WTC11 (cell line): Measurements from ENCODE around the gene DCLK1. TPM values are rescaled to one million over a fixed set of nuclear protein-coding genes. Genes with fewer than 3 reads are reported as not detected.

Experiments
- ATAC-seq: fragments of 200-7000 bp; cut with Tn5 transposase; 2 replicates; pipeline ENCODE4 v1.10.0; 2021; ENCODE audit warnings: mild to moderate bottlenecking, moderate library complexity
- CTCF ChIA-PET: fragments of 300-600 bp; sonication (Branson Sonifier 250); formaldehyde crosslinking; loops from one replicate; lab custom pipeline; 2021; ENCODE audit warnings: antibody characterized with exemption; lab: Charles Lee
- POLR2A ChIA-PET: fragments of 350-600 bp; sonication (Branson Sonifier 250); formaldehyde crosslinking; loops from one replicate; lab custom pipeline; 2021; ENCODE audit warnings: antibody characterized with exemption; lab: Charles Lee
- DNase-seq: peaks from one replicate; pipeline ENCODE4 v3.0.0; 2021; ENCODE audit warnings: low spot score
- H3K27ac Mint-ChIP-seq: 2 replicates; pipeline ENCODE4 v1.8.0; 2021; ENCODE audit warnings: mixed read lengths
- H3K27me3 Mint-ChIP-seq: 2 replicates; pipeline ENCODE4 v1.8.0; 2021; ENCODE audit warnings: low read depth, mild to moderate bottlenecking, moderate library complexity, mixed read lengths
- H3K36me3 Mint-ChIP-seq: 2 replicates; pipeline ENCODE4 v1.8.0; 2021; ENCODE audit warnings: mixed read lengths
- H3K4me1 Mint-ChIP-seq: 2 replicates; pipeline ENCODE4 v1.8.0; 2022; ENCODE audit warnings: mixed read lengths
- H3K4me3 Mint-ChIP-seq: 2 replicates; pipeline ENCODE4 v1.8.0; 2021; ENCODE audit warnings: mild to moderate bottlenecking, moderate library complexity, mixed read lengths
- H3K9me3 Mint-ChIP-seq: 2 replicates; pipeline ENCODE4 v1.8.0; 2021; ENCODE audit warnings: mixed read lengths
- AR ChIP-seq: fragments of 250-450 bp; sonication (Bioruptor Pico); IDR thresholded peaks from 2 replicates; pipeline ENCODE4 v1.9.0; 2021; ENCODE audit warnings: mild to moderate bottlenecking
- ATF1 ChIP-seq: sonication (generic); formaldehyde crosslinking; IDR thresholded peaks from 2 replicates; pipeline ENCODE4 v1.8.1; 2023; ENCODE audit warnings: mild to moderate bottlenecking, moderate library complexity, missing genetic modification reagents
- CDX4 ChIP-seq: fragments of 250-450 bp; sonication (Bioruptor Pico); IDR thresholded peaks from 2 replicates; pipeline ENCODE4 v1.9.0; 2021; ENCODE audit warnings: moderate library complexity, mild to moderate bottlenecking, inconsistent platforms, borderline replicate concordance
- IRF1 ChIP-seq: sonication (generic); formaldehyde crosslinking; IDR thresholded peaks from 2 replicates; pipeline ENCODE4 v1.8.0; 2023; ENCODE audit warnings: missing genetic modification reagents
- IRF2 ChIP-seq: sonication (generic); formaldehyde crosslinking; IDR thresholded peaks from 2 replicates; pipeline ENCODE4 v1.8.0; 2022; ENCODE audit warnings: low read depth, missing genetic modification reagents, borderline replicate concordance
- MAX ChIP-seq: sonication (generic); formaldehyde crosslinking; IDR thresholded peaks from 2 replicates; pipeline ENCODE4 v1.8.0; 2022; ENCODE audit warnings: mild to moderate bottlenecking, missing genetic modification reagents
- NFATC4 ChIP-seq: fragments of 250-450 bp; sonication (Bioruptor Pico); IDR thresholded peaks from 2 replicates; pipeline ENCODE4 v1.9.0; 2021; ENCODE audit warnings: mild to moderate bottlenecking
- PREB ChIP-seq: sonication (generic); formaldehyde crosslinking; IDR thresholded peaks from 2 replicates; pipeline ENCODE4 v1.8.1; 2022; ENCODE audit warnings: mild to moderate bottlenecking, missing genetic modification reagents, moderate library complexity, borderline replicate concordance
- RELA ChIP-seq: sonication (generic); formaldehyde crosslinking; IDR thresholded peaks from 2 replicates; pipeline ENCODE4 v1.8.1; 2022; ENCODE audit warnings: missing genetic modification reagents, mild to moderate bottlenecking, borderline replicate concordance
- RORB ChIP-seq: fragments of 250-450 bp; sonication (Bioruptor Pico); IDR thresholded peaks from 2 replicates; pipeline ENCODE4 v1.9.0; 2021; ENCODE audit warnings: mild to moderate bottlenecking
- SMAD3 ChIP-seq: sonication (generic); formaldehyde crosslinking; IDR thresholded peaks from 2 replicates; pipeline ENCODE4 v1.8.0; 2022; ENCODE audit warnings: missing genetic modification reagents, mild to moderate bottlenecking, borderline replicate concordance
- SP1 ChIP-seq: sonication (generic); formaldehyde crosslinking; conservative IDR thresholded peaks from 2 replicates; pipeline ENCODE4 v1.8.1; 2022; ENCODE audit warnings: missing genetic modification reagents
- TCF7 ChIP-seq: sonication (generic); formaldehyde crosslinking; IDR thresholded peaks from 2 replicates; pipeline ENCODE4 v1.8.0; 2022; ENCODE audit warnings: mild to moderate bottlenecking, low read depth, missing genetic modification reagents, moderate library complexity
- TEAD1 ChIP-seq: sonication (generic); formaldehyde crosslinking; IDR thresholded peaks from 2 replicates; pipeline ENCODE4 v1.8.0; 2022; ENCODE audit warnings: mild to moderate bottlenecking, missing genetic modification reagents
- ZNF263 ChIP-seq: sonication (generic); formaldehyde crosslinking; IDR thresholded peaks from 2 replicates; pipeline ENCODE4 v1.8.1; 2022; ENCODE audit warnings: low read depth, mild to moderate bottlenecking, moderate library complexity, missing genetic modification reagents
- ZNF396 ChIP-seq: fragments of 250-450 bp; sonication (Bioruptor Pico); IDR thresholded peaks from 2 replicates; pipeline ENCODE4 v1.8.0; 2021; ENCODE audit warnings: mild to moderate bottlenecking, moderate library complexity, borderline replicate concordance
- total RNA-seq: library from RNA; stranded (reverse); gene quantifications from 3 replicates; pipeline ENCODE4 v1.2.3, GENCODE V29; 2021
- TF ChIP-seq, protein P1 (sequence below): fragments of 250-450 bp; sonication (Bioruptor Pico); IDR thresholded peaks from 2 replicates; pipeline ENCODE4 v1.9.0; 2021; ENCODE audit warnings: mild to moderate bottlenecking
- TF ChIP-seq, protein P2 (sequence below): sonication (generic); formaldehyde crosslinking; IDR thresholded peaks from 2 replicates; pipeline ENCODE4 v1.8.0; 2022; ENCODE audit warnings: mild to moderate bottlenecking, missing genetic modification reagents
- TF ChIP-seq, protein P3 (sequence below): sonication (generic); formaldehyde crosslinking; IDR thresholded peaks from 2 replicates; pipeline ENCODE4 v1.8.1; 2022; ENCODE audit warnings: missing genetic modification reagents, borderline replicate concordance
- TF ChIP-seq, protein P4 (sequence below): sonication (generic); formaldehyde crosslinking; IDR thresholded peaks from 2 replicates; pipeline ENCODE4 v1.8.1; 2023; ENCODE audit warnings: mild to moderate bottlenecking, missing genetic modification reagents, moderate library complexity

The DCLK1 gene
- total RNA-seq, 1 experiment from 2014 or later: 18.5 TPM

DNA sequence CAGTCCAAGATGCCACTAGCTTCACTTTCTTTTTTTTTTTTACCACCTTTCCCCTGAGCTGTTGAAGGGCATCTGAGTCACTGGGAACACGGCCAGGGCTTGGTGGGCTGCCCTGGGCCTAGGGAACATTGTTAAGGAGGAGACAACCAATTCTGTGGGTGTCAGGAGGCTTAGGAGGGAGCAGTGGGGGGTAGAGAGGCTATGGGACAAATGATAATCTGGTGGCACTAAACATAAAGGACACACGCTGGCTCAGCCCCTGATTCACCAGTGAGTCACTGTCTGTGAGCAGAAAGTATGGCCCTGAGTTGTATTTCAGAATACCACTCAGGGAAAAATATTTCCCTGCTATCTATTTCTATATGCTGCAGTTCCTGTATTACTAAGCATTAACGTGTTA is 207.8 kb downstream of the DCLK1 start (continued):
- TF ChIP-seq, protein P1, sequence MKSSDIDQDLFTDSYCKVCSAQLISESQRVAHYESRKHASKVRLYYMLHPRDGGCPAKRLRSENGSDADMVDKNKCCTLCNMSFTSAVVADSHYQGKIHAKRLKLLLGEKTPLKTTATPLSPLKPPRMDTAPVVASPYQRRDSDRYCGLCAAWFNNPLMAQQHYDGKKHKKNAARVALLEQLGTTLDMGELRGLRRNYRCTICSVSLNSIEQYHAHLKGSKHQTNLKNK (CRISPR knock-in tag): no peak
- no peak for TF ChIP-seq RORB (CRISPR knock-in tag)
- TF ChIP-seq, protein P2, sequence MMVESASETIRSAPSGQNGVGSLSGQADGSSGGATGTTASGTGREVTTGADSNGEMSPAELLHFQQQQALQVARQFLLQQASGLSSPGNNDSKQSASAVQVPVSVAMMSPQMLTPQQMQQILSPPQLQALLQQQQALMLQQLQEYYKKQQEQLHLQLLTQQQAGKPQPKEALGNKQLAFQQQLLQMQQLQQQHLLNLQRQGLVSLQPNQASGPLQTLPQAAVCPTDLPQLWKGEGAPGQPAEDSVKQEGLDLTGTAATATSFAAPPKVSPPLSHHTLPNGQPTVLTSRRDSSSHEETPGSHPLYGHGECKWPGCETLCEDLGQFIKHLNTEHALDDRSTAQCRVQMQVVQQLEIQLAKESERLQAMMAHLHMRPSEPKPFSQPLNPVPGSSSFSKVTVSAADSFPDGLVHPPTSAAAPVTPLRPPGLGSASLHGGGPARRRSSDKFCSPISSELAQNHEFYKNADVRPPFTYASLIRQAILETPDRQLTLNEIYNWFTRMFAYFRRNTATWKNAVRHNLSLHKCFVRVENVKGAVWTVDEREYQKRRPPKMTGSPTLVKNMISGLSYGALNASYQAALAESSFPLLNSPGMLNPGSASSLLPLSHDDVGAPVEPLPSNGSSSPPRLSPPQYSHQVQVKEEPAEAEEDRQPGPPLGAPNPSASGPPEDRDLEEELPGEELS: no peak
- TF ChIP-seq RELA (CRISPR knock-in tag): no peak
- TF ChIP-seq, protein P3, sequence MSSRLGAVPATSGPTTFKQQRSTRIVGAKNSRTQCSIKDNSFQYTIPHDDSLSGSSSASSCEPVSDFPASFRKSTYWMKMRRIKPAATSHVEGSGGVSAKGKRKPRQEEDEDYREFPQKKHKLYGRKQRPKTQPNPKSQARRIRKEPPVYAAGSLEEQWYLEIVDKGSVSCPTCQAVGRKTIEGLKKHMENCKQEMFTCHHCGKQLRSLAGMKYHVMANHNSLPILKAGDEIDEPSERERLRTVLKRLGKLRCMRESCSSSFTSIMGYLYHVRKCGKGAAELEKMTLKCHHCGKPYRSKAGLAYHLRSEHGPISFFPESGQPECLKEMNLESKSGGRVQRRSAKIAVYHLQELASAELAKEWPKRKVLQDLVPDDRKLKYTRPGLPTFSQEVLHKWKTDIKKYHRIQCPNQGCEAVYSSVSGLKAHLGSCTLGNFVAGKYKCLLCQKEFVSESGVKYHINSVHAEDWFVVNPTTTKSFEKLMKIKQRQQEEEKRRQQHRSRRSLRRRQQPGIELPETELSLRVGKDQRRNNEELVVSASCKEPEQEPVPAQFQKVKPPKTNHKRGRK (CRISPR knock-in tag): no peak
- TF ChIP-seq, all 79 proteins: peak for 0

- ChIA-PET CTCF (no interaction called here), POLR2A (no interaction called here)
- no peak overlapping the region for H3K4me3 Mint-ChIP-seq
- TF ChIP-seq TEAD1 (CRISPR knock-in tag): 0 out of 2 replicates have a peak, but pooled peaks have one; percentile 19
- TF ChIP-seq, protein P4, sequence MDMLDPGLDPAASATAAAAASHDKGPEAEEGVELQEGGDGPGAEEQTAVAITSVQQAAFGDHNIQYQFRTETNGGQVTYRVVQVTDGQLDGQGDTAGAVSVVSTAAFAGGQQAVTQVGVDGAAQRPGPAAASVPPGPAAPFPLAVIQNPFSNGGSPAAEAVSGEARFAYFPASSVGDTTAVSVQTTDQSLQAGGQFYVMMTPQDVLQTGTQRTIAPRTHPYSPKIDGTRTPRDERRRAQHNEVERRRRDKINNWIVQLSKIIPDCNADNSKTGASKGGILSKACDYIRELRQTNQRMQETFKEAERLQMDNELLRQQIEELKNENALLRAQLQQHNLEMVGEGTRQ (CRISPR knock-in tag): no peak
- TF ChIP-seq NFATC4: no peak
- TF ChIP-seq SP1 (CRISPR knock-in tag): peak; percentile 38; the same call in 1 of the 2 replicates
- ATAC-seq: peak; percentile 42
- H3K36me3 Mint-ChIP-seq: no peaks in the 10 kb centered on the region
- H3K4me1 Mint-ChIP-seq: peaks cover 52% of the 10 kb centered on the region
- H3K9me3 Mint-ChIP-seq: peaks cover 9% of the 10 kb centered on the region
- H3K27me3 Mint-ChIP-seq: no peaks in the 10 kb centered on the region
- H3K27ac Mint-ChIP-seq: no peak overlapping the region
- DNase-seq: no peak
Observed at GRCh38 chr13:35920816-35921215, 210.4 kb downstream of the DCLK1 start.

DNA sequence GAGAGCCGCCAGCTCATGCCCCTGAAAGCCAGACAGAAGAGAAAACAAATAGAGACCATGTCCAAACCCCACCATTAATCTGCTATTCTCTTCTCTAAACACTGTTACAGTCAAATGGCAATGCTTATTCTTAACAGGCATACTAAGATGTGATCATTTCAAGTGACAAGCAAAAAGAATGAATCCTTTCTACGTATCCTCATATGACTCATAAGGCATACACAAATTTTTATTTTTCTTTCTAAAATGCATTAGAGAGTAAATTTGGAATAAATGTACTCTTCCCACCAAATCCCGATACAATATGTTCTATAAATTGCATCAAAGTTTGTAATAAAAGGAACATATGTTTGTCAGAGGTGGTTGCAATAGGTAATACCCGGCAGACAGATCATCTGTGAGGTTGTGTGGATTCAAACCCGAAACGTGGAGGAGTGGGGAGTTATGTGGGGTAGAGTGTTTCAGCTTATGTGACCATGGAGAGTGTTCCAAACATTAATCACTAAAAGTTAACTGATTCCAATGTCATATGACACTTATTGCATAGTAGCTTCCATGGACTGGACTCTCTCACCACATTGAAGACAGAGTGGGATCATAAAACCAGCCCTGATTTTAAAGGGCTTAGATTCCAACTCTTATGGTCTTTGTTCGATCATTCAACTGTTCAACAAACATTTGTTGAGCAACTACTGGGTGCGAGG is 213.1 kb downstream of the DCLK1 start:
- H3K27me3 Mint-ChIP-seq: no peaks in the 10 kb centered on the region
- ChIA-PET CTCF (interaction anchor here (0.6 to 1.2 kb wide), 5 partner anchors 8 to 100 kb away, joined by 3 to 7 read pairs (median 4); no protein-coding TSS in a partner anchor), POLR2A (interaction anchor here (0.7 to 1.0 kb wide), 2 partner anchors 10 to 260 kb away, joined by 3 to 5 read pairs; no protein-coding TSS in a partner anchor)
- H3K27ac Mint-ChIP-seq: no peak overlapping the region
- H3K36me3 Mint-ChIP-seq: no peaks in the 10 kb centered on the region
- ATAC-seq (no peak), DNase-seq (no peak)
- H3K9me3 Mint-ChIP-seq: peaks cover 9% of the 10 kb centered on the region
- no peak overlapping the region for H3K4me3 Mint-ChIP-seq
- H3K4me1 Mint-ChIP-seq: peaks cover 57% of the 10 kb centered on the region
- TF ChIP-seq ZNF396 (CRISPR knock-in tag): no peak
- TF ChIP-seq IRF1 (CRISPR knock-in tag): no peak
- no peak for TF ChIP-seq TCF7 (CRISPR knock-in tag)
- TF ChIP-seq CDX4 (CRISPR knock-in tag): no peak
- no peak for TF ChIP-seq ATF1 (CRISPR knock-in tag)
- TF ChIP-seq MAX (CRISPR knock-in tag): no peak
- no peak for TF ChIP-seq IRF2 (CRISPR knock-in tag)
- no peak for TF ChIP-seq PREB (CRISPR knock-in tag)
- no peak for TF ChIP-seq ZNF263 (CRISPR knock-in tag)
- no peak for TF ChIP-seq SMAD3
- no peak for TF ChIP-seq AR (CRISPR knock-in tag)
